Measurements from ENCODE around the gene GALR1.

Gene GALR1

GRCh38 chr18:77316008-77316407 lies 66.4 kb downstream of the GALR1 start (continued):
- no peak for TF ChIP-seq HIC1 (tag by site-specific recombination; IDR thresholded peaks at IDR 0.05)
- TF ChIP-seq ZNF660 (tag by site-specific recombination; IDR thresholded peaks at IDR 0.05), result no peak
- no peak for TF ChIP-seq ZNF169 (tag by site-specific recombination; IDR thresholded peaks at IDR 0.05)

GRCh38 chr18:77316641-77317040 lies 67.0 kb downstream of the GALR1 start:
- Histone ChIP-seq H3K36me3 (ENCODE audit: control insufficient read depth in 2 of 2, insufficient read depth in 1 of 2, low read length in 2 of 2) (no peaks in the 10 kb centered on the region), H3K4me1 (ENCODE audit: control insufficient read depth, insufficient read depth, low read length) (no peaks in the 10 kb centered on the region), H3K9me3 (ENCODE audit: control insufficient read depth, insufficient read depth, low read depth, low read length) (no peaks in the 10 kb centered on the region), H3K27ac (ENCODE audit: extremely low read depth, low read depth, low read length) (no peak overlapping the region), H3K4me3 (ENCODE audit: low read depth, low read length) (no peak overlapping the region)
- TF ChIP-seq ZBTB11 (tag by site-specific recombination; conservative IDR thresholded peaks at IDR 0.05; ENCODE audit: low read depth), result no peak
- TF ChIP-seq ZBTB21 (tag by site-specific recombination; IDR thresholded peaks at IDR 0.05), result no peak
- no peak for TF ChIP-seq ZNF596 (tag by site-specific recombination; IDR thresholded peaks at IDR 0.05)
- TF ChIP-seq ZNF449 (tag by site-specific recombination; IDR thresholded peaks at IDR 0.05), result no peak
- no peak for TF ChIP-seq ZNF311 (tag by site-specific recombination; IDR thresholded peaks at IDR 0.05; ENCODE audit: borderline replicate concordance)
- TF ChIP-seq HOXA7 (CRISPR knock-in tag; IDR thresholded peaks at IDR 0.05; ENCODE audit: borderline replicate concordance), result no peak
- no peak for TF ChIP-seq ZNF629 (tag by site-specific recombination; IDR thresholded peaks at IDR 0.05)
- no peak for TF ChIP-seq ZNF350 (tag by site-specific recombination; IDR thresholded peaks at IDR 0.05)
- no peak for TF ChIP-seq PRDM10 (tag by site-specific recombination; IDR thresholded peaks at IDR 0.05)
- TF ChIP-seq ZNF2 (tag by site-specific recombination; IDR thresholded peaks at IDR 0.05), result no peak
- no peak for TF ChIP-seq ZNF140 (tag by site-specific recombination; IDR thresholded peaks at IDR 0.05)
- TF ChIP-seq ZNF530 (tag by site-specific recombination; IDR thresholded peaks at IDR 0.05; ENCODE audit: low read depth), result no peak
- TF ChIP-seq ZNF677 (tag by site-specific recombination; IDR thresholded peaks at IDR 0.05), result no peak
- TF ChIP-seq ZBTB49 (tag by site-specific recombination; IDR thresholded peaks at IDR 0.05; ENCODE audit: low read depth), result no peak
- TF ChIP-seq ZNF146 (tag by site-specific recombination; IDR thresholded peaks at IDR 0.05), result no peak
- no peak for TF ChIP-seq ZNF521 (tag by site-specific recombination; IDR thresholded peaks at IDR 0.05)
- TF ChIP-seq HOXC10 (CRISPR knock-in tag; IDR thresholded peaks at IDR 0.05), result no peak
- no peak for TF ChIP-seq ZNF692 (tag by site-specific recombination; IDR thresholded peaks at IDR 0.05)
- TF ChIP-seq ZNF473 (tag by site-specific recombination; IDR thresholded peaks at IDR 0.05), result no peak
- TF ChIP-seq MYNN (tag by site-specific recombination; IDR thresholded peaks at IDR 0.05; ENCODE audit: borderline replicate concordance), result no peak
- ChIA-PET CTCF (interaction anchor here (0.6 kb wide), 1 partner anchor 632 kb away, joined by 3 read pairs; no protein-coding TSS in a partner anchor), POLR2A (no interaction called here)
